Uterus (tissue), 2 donors: ENCODE data around the gene CEP131.

Source experiments
- CTCF ChIP-seq, 4 experiments: fragments of 200-600 bp in 2 of 4; fragments of 450-650 bp in 2 of 4; sonication (generic) in 2 of 4; IDR thresholded peaks; one replicate each; pipeline ENCODE4 v1.5.1; 2016 to 2019; ENCODE audit warnings: antibody characterized with exemption in 4 of 4, mild to moderate bottlenecking in 2 of 4, moderate library complexity in 1 of 4
- POLR2A ChIP-seq, 2 donors: fragments of 450-650 bp; IDR thresholded peaks; one replicate each; pipeline ENCODE4 v1.6.1; 2016; ENCODE audit warnings: antibody characterized with exemption in 2 of 2, mild to moderate bottlenecking in 1 of 2, moderate library complexity in 1 of 2

DNA sequence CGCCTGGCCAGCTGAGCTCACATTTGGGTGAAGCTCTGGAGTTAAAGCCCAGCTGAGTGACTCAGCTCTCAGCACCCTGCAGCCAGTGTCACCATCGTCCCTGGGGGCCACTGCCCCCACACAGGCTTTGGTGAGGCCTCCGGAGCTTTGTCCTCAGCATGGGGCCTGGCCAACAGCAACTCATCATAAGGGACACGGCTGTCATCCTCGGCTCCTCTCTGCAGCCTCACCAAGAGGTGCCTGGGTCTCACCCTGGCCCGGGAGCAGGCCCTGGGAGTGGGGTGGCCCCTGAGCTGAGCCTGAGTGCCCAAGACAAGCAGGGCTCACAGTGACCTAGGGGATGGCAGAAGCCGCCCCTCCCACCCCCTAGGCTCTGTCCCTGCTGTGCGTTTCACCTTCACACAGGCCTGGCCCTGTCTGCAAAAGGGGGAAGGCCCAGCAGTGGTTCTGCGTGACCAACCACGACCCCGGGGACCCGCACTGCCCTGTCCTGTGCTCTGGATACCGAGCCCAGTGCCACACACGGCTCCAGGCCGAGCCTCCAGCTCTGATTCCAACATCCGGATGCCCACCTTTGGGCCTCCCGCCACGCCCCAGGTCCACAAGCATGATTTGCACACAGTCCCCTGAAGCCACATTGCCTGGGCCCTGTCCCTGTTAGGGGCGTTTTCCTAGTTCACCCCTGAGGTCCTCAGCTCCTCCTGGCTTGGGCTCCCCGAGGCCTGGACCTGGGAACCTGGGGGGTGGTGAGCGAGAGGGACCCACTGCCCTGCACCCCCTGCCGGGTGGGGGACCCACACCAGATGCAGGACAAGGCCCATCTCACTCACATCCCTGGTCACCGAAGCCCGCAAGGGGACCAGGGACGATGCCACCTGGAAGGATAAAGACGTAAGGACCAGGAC lies 34.9 kb downstream of the CEP131 start:
- TF ChIP-seq CTCF (IDR thresholded peaks at IDR 0.05) (no peak), POLR2A (IDR thresholded peaks at IDR 0.05) (no peak)
